ENCODE measurements around the gene MYO5A.

- TF ChIP-seq CTCF (IDR thresholded peaks at IDR 0.05) (no peak), POLR2A (IDR thresholded peaks at IDR 0.05) (no peak)
Observed at GRCh38 chr15:52294881-52295420, 233.7 kb downstream of the MYO5A start.
